ENCODE results near the gene ARMC9. TPM values are rescaled to one million over a fixed set of nuclear protein-coding genes. Genes with fewer than 3 reads are reported as not detected.

ARMC9 gene
- total and polyA plus RNA-seq, 8 donors: 4.5 to 114 (median 11.0) TPM

DNA sequence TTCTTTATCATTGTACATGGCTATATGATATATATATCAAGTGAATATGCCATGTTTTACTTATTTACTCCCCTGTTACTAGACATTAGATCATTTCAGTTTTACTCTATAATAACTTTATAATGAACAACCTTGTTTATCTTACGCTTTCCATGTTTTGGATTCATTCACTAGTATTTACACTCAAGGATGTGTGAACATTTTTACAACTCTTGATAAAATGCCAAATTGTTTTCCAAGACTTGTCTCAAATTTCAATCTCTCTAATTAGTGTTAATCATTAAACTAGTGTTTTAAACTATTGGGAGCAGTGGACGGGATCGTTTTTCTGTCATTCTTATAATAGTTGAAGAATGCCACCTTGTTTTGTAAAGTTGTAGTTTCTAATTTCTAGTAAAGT, 145.6 kb downstream of the ARMC9 start:
- no peak overlapping the region for H3K27ac ChIP-seq
- H3K4me3 ChIP-seq: no peak overlapping the region
- no peak for DNase-seq
- intact Hi-C loops (cut with DNase I; ENCODE audit: low total_unique reads): no loop called here
- H3K36me3 ChIP-seq: peaks cover 0 to 29% (median 8%) of the 10 kb centered on the region in 4 donors
- TF ChIP-seq POLR2A (IDR thresholded peaks at IDR 0.05) (no peak), POLR2AphosphoS5 (IDR thresholded peaks at IDR 0.05) (no peak), EP300 (IDR thresholded peaks at IDR 0.05) (no peak), CTCF (IDR thresholded peaks at IDR 0.05) (no peak)
- H3K4me1 ChIP-seq: peaks cover 0 to 26% (median 10%) of the 10 kb centered on the region in 4 donors
- WGBS, 5 donors: 29 to 60% (median 55%) methylated on average over 3 of the region's 3 CpGs
- no peaks in the 10 kb centered on the region for H3K27me3 ChIP-seq
- no peaks in the 10 kb centered on the region for H3K9me3 ChIP-seq

DNA sequence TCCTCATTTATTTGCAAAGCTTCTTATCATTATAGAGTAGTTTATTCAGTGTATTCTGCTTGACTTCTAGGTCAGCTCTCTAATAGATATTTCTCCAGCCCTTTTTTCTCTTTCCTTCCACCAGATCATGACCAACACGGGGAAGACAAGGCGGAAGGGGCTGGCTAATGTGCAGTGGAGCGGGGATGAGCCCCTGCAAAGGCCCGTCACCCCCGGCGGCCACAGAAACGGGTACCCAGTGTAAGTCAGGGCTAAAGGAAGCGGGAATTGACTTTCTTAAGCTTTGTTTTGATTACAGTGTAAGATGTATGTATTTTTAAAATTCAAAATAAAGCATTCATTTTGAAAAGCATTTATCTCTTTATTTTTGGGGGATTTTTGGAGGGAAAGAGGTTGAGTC, 146.4 kb downstream of the ARMC9 start:
- H3K36me3 ChIP-seq: peaks cover 0 to 29% (median 8%) of the 10 kb centered on the region in 4 donors
- TF ChIP-seq POLR2AphosphoS5 (IDR thresholded peaks at IDR 0.05) (no peak), EP300 (IDR thresholded peaks at IDR 0.05) (no peak), CTCF (IDR thresholded peaks at IDR 0.05) (no peak), POLR2A (IDR thresholded peaks at IDR 0.05) (no peak)
- H3K9me3 ChIP-seq: no peaks in the 10 kb centered on the region
- peaks cover 0 to 29% (median 10%) of the 10 kb centered on the region in 4 donors for H3K4me1 ChIP-seq
- no peaks in the 10 kb centered on the region for H3K27me3 ChIP-seq
- intact Hi-C loops (cut with DNase I; ENCODE audit: low total_unique reads): no loop called here
- H3K27ac ChIP-seq: no peak overlapping the region
- no peak overlapping the region for H3K4me3 ChIP-seq
- no peak for DNase-seq
- WGBS, 5 donors: 88 to 93% (median 90%) methylated on average over 8 of the region's 8 CpGs

DNA sequence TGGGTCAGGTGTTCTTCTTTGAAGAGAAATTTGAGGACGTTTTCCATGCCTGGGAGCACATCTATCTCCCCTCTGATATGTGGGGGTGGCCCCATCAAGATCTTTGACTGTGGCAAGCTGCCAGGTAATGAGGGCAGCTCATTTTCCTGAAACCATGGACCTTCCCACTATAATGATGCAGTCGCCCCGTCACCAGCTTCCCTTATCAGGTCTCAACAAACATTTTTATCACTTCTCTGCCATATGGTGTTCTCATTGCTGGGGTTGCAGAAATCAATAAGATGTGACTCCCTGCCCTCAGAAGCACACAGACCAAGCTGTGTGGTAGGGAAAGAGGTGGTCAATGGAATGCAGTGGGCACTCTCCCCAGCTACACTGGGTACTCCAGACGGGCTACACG, 148.7 kb downstream of the ARMC9 start:
- Histone ChIP-seq H3K36me3 (peaks cover 0 to 14% (median 7%) of the 10 kb centered on the region in 4 donors), H3K9me3 (no peaks in the 10 kb centered on the region), H3K27ac (no peak overlapping the region), H3K4me1 (peaks cover 0 to 29% (median 10%) of the 10 kb centered on the region in 4 donors), H3K4me3 (no peak overlapping the region), H3K27me3 (no peaks in the 10 kb centered on the region)
- intact Hi-C loops (cut with DNase I; ENCODE audit: low total_unique reads): no loop called here
- no peak for TF ChIP-seq EP300 (IDR thresholded peaks at IDR 0.05)
- no peak for TF ChIP-seq CTCF (IDR thresholded peaks at IDR 0.05)
- TF ChIP-seq POLR2A (IDR thresholded peaks at IDR 0.05): no peak
- TF ChIP-seq POLR2AphosphoS5 (IDR thresholded peaks at IDR 0.05): no peak
- DNase-seq: peak; percentile 43 to 61
- 37 to 50% (median 48%) methylated on average over 5 of the region's 5 CpGs for WGBS, 5 donors

DNA sequence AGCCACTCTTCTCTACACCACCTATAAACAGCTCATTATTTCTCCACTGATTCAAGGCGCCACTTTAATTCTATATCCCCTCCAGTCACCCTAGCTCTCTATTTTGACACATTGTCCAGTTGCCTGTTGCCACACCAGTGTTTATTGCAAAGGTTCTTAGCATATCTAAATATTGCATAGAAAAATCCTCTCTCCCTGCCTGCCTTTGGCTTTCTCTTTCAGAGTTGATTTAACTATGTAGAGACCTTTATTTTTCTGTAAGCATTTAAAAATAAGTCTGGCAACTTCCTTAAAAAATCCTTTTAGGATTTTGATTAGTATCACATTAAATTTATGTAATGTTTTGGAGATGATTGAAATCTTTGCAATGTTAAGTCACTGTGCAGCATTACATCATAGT, 149.2 kb downstream of the ARMC9 start:
- peaks cover 0 to 29% (median 10%) of the 10 kb centered on the region in 4 donors for H3K4me1 ChIP-seq
- WGBS, 5 donors: 88 to 100% (median 96%) methylated on average over 1 of the region's 1 CpG
- H3K36me3 ChIP-seq: peaks cover 0 to 14% (median 6%) of the 10 kb centered on the region in 4 donors
- H3K27me3 ChIP-seq: no peaks in the 10 kb centered on the region
- H3K9me3 ChIP-seq: no peaks in the 10 kb centered on the region
- H3K4me3 ChIP-seq: no peak overlapping the region
- DNase-seq: no peak
- no peak overlapping the region for H3K27ac ChIP-seq
- no peak for TF ChIP-seq EP300 (IDR thresholded peaks at IDR 0.05)
- TF ChIP-seq POLR2AphosphoS5 (IDR thresholded peaks at IDR 0.05): no peak
- intact Hi-C loops (cut with DNase I; ENCODE audit: low total_unique reads): no loop called here

GRCh38 chr2:231348173-231348572, 149.7 kb downstream of the ARMC9 start:
- intact Hi-C loops (cut with DNase I; ENCODE audit: low total_unique reads): no loop called here
- no peaks in the 10 kb centered on the region for H3K9me3 ChIP-seq
- 75 to 88% (median 85%) methylated on average over 2 of the region's 2 CpGs for WGBS, 5 donors
- peaks cover 0 to 14% (median 6%) of the 10 kb centered on the region in 4 donors for H3K36me3 ChIP-seq
- DNase-seq: peak; percentile 13 to 24
- peaks cover 0 to 29% (median 10%) of the 10 kb centered on the region in 4 donors for H3K4me1 ChIP-seq
- H3K27ac ChIP-seq: no peak overlapping the region
- no peak overlapping the region for H3K4me3 ChIP-seq
- TF ChIP-seq EP300 (IDR thresholded peaks at IDR 0.05): no peak
- TF ChIP-seq CTCF (IDR thresholded peaks at IDR 0.05): no peak
- TF ChIP-seq POLR2AphosphoS5 (IDR thresholded peaks at IDR 0.05): no peak
- no peak for TF ChIP-seq POLR2A (IDR thresholded peaks at IDR 0.05)
- H3K27me3 ChIP-seq: no peaks in the 10 kb centered on the region
